MM.1S (cell line): ENCODE results near the gene POLR2E.

Experiments used
- EZH2 ChIP-seq: fragments of 300-600 bp; sonication (generic); optimal IDR thresholded peaks from 2 replicates; pipeline ENCODE3; 2017; ENCODE audit warnings: low read depth, mild to moderate bottlenecking, antibody characterized with exemption, low read length, mixed read lengths
- EZH2phosphoT487 ChIP-seq: fragments of 300-600 bp; sonication (generic); IDR thresholded peaks from 2 replicates; pipeline ENCODE4 v1.6.1; 2018; ENCODE audit warnings: antibody characterized with exemption, low read length
- TF ChIP-seq, protein P1 (sequence below): fragments of 300-600 bp; sonication (generic); IDR thresholded peaks from 2 replicates; pipeline ENCODE4 v1.5.1; 2016; ENCODE audit warnings: antibody characterized with exemption, low read length, mixed read lengths

- TF ChIP-seq, protein P1, sequence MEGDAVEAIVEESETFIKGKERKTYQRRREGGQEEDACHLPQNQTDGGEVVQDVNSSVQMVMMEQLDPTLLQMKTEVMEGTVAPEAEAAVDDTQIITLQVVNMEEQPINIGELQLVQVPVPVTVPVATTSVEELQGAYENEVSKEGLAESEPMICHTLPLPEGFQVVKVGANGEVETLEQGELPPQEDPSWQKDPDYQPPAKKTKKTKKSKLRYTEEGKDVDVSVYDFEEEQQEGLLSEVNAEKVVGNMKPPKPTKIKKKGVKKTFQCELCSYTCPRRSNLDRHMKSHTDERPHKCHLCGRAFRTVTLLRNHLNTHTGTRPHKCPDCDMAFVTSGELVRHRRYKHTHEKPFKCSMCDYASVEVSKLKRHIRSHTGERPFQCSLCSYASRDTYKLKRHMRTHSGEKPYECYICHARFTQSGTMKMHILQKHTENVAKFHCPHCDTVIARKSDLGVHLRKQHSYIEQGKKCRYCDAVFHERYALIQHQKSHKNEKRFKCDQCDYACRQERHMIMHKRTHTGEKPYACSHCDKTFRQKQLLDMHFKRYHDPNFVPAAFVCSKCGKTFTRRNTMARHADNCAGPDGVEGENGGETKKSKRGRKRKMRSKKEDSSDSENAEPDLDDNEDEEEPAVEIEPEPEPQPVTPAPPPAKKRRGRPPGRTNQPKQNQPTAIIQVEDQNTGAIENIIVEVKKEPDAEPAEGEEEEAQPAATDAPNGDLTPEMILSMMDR: no peak
- TF ChIP-seq EZH2phosphoT487: no peak
- TF ChIP-seq EZH2: no peak
These were observed 40.3 kb upstream of the POLR2E start for GRCh38 chr19:1135454-1135853.
